Progenitor cell of endocrine pancreas (in vitro differentiated cells): ENCODE results near the gene SERPIND1. TPM values are rescaled to one million over a fixed set of nuclear protein-coding genes. Genes with fewer than 3 reads are reported as not detected.

Source experiments
- DNase-seq: peaks from one replicate; pipeline ENCODE4 v3.0.0; 2021; ENCODE audit warnings: low spot score; ENCODE audit not compliant: unreplicated experiment
- H3K27ac Mint-ChIP-seq: 2 replicates; pipeline ENCODE4 v1.8.0; 2021; ENCODE audit warnings: mild to moderate bottlenecking, moderate library complexity, mixed read lengths
- H3K27me3 Mint-ChIP-seq: 2 replicates; pipeline ENCODE4 v1.8.0; 2021; ENCODE audit warnings: mixed read lengths
- H3K36me3 Mint-ChIP-seq: 2 replicates; pipeline ENCODE4 v1.8.0; 2022; ENCODE audit warnings: mixed read lengths; ENCODE audit not compliant: insufficient read depth
- H3K4me1 Mint-ChIP-seq: 2 replicates; pipeline ENCODE4 v1.8.0; 2021; ENCODE audit warnings: low read depth, mixed read lengths
- H3K4me3 Mint-ChIP-seq: 2 replicates; pipeline ENCODE4 v1.8.0; 2021; ENCODE audit warnings: low read depth, mild to moderate bottlenecking, moderate library complexity, mixed read lengths
- H3K9me3 Mint-ChIP-seq: 2 replicates; pipeline ENCODE4 v1.8.0; 2021; ENCODE audit warnings: low read depth, mixed read lengths
- CTCF ChIP-seq: fragments of 200-600 bp; sonication (generic); IDR thresholded peaks from one replicate; pipeline ENCODE4 v1.5.0; 2021; ENCODE audit warnings: antibody characterized with exemption, mild to moderate bottlenecking; ENCODE audit not compliant: unreplicated experiment
- total RNA-seq: library from RNA; stranded (reverse); gene quantifications from 2 replicates; pipeline ENCODE4 v1.2.1, GENCODE V29; 2021

SERPIND1 gene
- total RNA-seq, 1 donor from 2014 or later, result 0.74 TPM

GRCh38 chr22:20834206-20834605, 60.3 kb downstream of the SERPIND1 start:
- Mint-ChIP-seq H3K27me3 (no peaks in the 10 kb centered on the region), H3K27ac (no peak overlapping the region), H3K4me3 (no peak overlapping the region), H3K4me1 (no peaks in the 10 kb centered on the region), H3K36me3 (peaks cover 17% of the 10 kb centered on the region), H3K9me3 (no peaks in the 10 kb centered on the region)
- no peak for DNase-seq
- TF ChIP-seq CTCF, result no peak

GRCh38 chr22:20834725-20835124, 60.8 kb downstream of the SERPIND1 start:
- H3K4me3 Mint-ChIP-seq, result no peak overlapping the region
- no peaks in the 10 kb centered on the region for H3K27me3 Mint-ChIP-seq
- no peaks in the 10 kb centered on the region for H3K9me3 Mint-ChIP-seq
- H3K27ac Mint-ChIP-seq, result peak overlapping the region; percentile 90
- peaks cover 15% of the 10 kb centered on the region for H3K36me3 Mint-ChIP-seq
- no peak for TF ChIP-seq CTCF
- no peak for DNase-seq
- H3K4me1 Mint-ChIP-seq, result no peaks in the 10 kb centered on the region

Other genes with a start within 250 kb of the SERPIND1 start
- 125 and 140 TPM in 2 replicates for gene PI4KA, start 84.7 kb downstream of the SERPIND1 start, total RNA-seq
- gene SNAP29, start 84.9 kb downstream of the SERPIND1 start, total RNA-seq, result 20.4 and 20.6 TPM in 2 replicates
- 81.4 and 86.3 TPM in 2 replicates for gene CRKL, start 143.3 kb downstream of the SERPIND1 start, total RNA-seq
- gene AIFM3, start 193.1 kb downstream of the SERPIND1 start, total RNA-seq, result 1.8 and 2.3 TPM in 2 replicates
- gene LZTR1, start 208.2 kb downstream of the SERPIND1 start, total RNA-seq, result 91.6 and 93.8 TPM in 2 replicates
- gene THAP7, start 228.0 kb downstream of the SERPIND1 start, total RNA-seq, result 17.6 and 20.2 TPM in 2 replicates
- gene P2RX6, start 241.1 kb downstream of the SERPIND1 start, total RNA-seq, result 0.36 and 0.57 TPM in 2 replicates